Activated CD8-positive, alpha-beta T cell treated with anti-CD3 and anti-CD28 coated beads for 36 hours (primary cell): ENCODE results near the gene SASH3. TPM values are rescaled to one million over a fixed set of nuclear protein-coding genes. Genes with fewer than 3 reads are reported as not detected.

ENCODE experiments used
- ATAC-seq: fragments of 200-7000 bp; cut with Tn5 transposase; one replicate; pipeline ENCODE4 v1.10.0; 2021; ENCODE audit warnings: mild to moderate bottlenecking, moderate library complexity
- CTCF ChIA-PET: fragments of 350-600 bp; sonication (Branson Sonifier 250); formaldehyde crosslinking; loops from one replicate; lab custom pipeline; 2021; ENCODE audit warnings: antibody characterized with exemption; lab: Charles Lee
- POLR2A ChIA-PET: fragments of 350-600 bp; sonication (Branson Sonifier 250); formaldehyde crosslinking; loops from one replicate; lab custom pipeline; 2021; ENCODE audit warnings: antibody characterized with exemption; lab: Charles Lee
- DNase-seq: peaks from one replicate; pipeline ENCODE4 v3.0.0-alpha.2; 2020
- H3K27ac Mint-ChIP-seq: one replicate; pipeline ENCODE4 v1.8.0; 2021; ENCODE audit warnings: mild to moderate bottlenecking, mixed read lengths
- H3K27me3 Mint-ChIP-seq: one replicate; pipeline ENCODE4 v1.8.0; 2021; ENCODE audit warnings: mixed read lengths
- H3K36me3 Mint-ChIP-seq: one replicate; pipeline ENCODE4 v1.8.0; 2021; ENCODE audit warnings: low read depth, mixed read lengths
- H3K4me1 Mint-ChIP-seq: one replicate; pipeline ENCODE4 v1.8.0; 2021; ENCODE audit warnings: low read depth, mixed read lengths
- H3K4me3 Mint-ChIP-seq: one replicate; pipeline ENCODE4 v1.8.0; 2021; ENCODE audit warnings: mild to moderate bottlenecking, moderate library complexity, mixed read lengths
- H3K9me3 Mint-ChIP-seq: one replicate; pipeline ENCODE4 v1.8.0; 2021; ENCODE audit warnings: mixed read lengths
- CTCF ChIP-seq: fragments of 200-600 bp; IDR thresholded peaks from one replicate; pipeline ENCODE4 v1.8.0; 2022; ENCODE audit warnings: antibody characterized with exemption, mild to moderate bottlenecking
- intact Hi-C: fragments of 100-400 bp; cut with micrococcal nuclease; formaldehyde crosslinking; loops from one replicate; pipeline ENCODE4 v1.10.0; 2022
- total RNA-seq, 2 experiments: library from RNA; stranded (reverse); gene quantifications; one replicate each; pipeline ENCODE4 v1.2.3, GENCODE V29; 2021

The SASH3 gene
- total RNA-seq, 2 experiments from 2014 or later, result 117 to 123 TPM

DNA sequence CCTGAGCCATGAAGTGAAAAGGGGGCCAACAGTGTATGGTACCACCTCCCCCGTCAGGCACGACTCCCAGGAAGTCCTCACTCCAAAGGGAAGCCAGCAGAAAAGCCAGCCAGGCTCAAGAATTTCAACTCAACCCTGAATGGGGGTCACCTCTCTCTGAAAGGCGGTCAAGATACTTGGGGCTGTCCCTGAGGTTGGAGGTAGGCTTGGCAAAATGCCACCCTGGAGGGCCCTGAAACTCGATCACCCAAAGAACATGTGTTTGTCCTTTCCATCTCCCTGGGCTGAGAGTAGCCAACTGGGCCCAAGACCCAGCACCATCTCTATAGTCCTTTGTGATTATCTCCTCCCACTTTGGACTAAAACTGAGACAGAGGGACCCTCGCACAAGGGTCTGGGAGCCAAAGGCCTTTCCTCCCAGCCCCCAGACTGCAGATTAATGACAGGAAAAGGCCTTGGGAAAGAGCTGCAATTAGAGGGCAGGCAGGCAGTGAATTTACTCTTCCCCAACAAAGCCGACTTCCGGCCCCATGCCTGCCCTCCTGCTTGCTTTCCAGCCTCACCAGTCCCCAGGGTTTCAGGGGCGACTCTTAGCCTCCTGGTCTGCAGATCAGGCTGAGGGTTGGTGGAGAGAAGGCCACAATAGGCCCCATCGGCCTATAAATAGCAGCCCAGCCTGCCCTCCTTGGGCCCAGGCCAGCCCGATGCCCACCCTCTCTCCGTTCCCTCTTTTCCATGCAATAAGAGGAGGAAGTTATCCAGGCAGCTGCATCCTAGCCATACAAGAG lies 5.6 kb downstream of the SASH3 start:
- TF ChIP-seq CTCF, result no peak
- ChIA-PET POLR2A (interaction anchor here (0.6 to 2.6 kb wide), 2 partner anchors 14 to 1964 kb away, joined by 3 to 6 read pairs; no protein-coding TSS in a partner anchor), CTCF (interaction anchor here (1.8 to 2.4 kb wide), 2 partner anchors 30 to 59 kb away, joined by 4 to 7 read pairs; no protein-coding TSS in a partner anchor)
- Mint-ChIP-seq H3K36me3 (peaks cover 72% of the 10 kb centered on the region), H3K4me1 (peaks cover 47% of the 10 kb centered on the region), H3K27ac (peak overlapping the region; percentile 87), H3K4me3 (peak overlapping the region; percentile 62), H3K9me3 (no peaks in the 10 kb centered on the region), H3K27me3 (no peaks in the 10 kb centered on the region)
- DNase-seq (no peak), ATAC-seq (no peak)
- intact Hi-C loops, result loop anchor here (10.0 kb wide), 1 partner anchor 119 kb away; the partner anchor contains the start of gene UTP14A

DNA sequence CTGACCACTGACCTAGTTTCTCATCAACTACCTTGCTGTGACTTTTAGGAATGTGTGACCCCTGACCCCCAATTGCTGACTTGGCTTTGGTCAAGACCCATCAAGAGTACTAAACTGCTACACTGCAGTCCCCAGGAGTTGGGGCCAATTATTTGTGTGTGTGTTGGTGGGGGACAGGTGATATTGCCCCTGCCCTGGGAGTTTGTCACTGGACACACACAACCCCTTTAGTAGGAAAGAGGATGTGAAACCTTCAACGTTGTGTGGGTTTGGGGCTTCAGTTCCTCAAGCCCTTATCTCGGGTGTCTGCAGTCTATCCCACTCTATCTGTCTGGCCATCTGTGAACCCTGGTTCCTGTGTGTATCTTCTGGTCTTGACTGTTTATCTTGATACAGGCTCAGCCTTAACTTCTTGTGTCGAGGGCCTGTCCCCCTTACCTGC lies 6.5 kb downstream of the SASH3 start:
- Mint-ChIP-seq H3K36me3 (peaks cover 68% of the 10 kb centered on the region), H3K27ac (peak overlapping the region; percentile 87), H3K4me1 (peaks cover 47% of the 10 kb centered on the region), H3K9me3 (no peaks in the 10 kb centered on the region), H3K27me3 (no peaks in the 10 kb centered on the region), H3K4me3 (peak overlapping the region; percentile 62)
- CTCF ChIA-PET, result interaction anchor here (1.8 kb wide), 1 partner anchor 31 kb away, joined by 4 read pairs; no protein-coding TSS in a partner anchor
- TF ChIP-seq CTCF, result no peak
- ATAC-seq, result no peak
- intact Hi-C loops, result loop anchor here (10.0 kb wide), 1 partner anchor 119 kb away; the partner anchor contains the start of gene UTP14A
- DNase-seq, result no peak
- POLR2A ChIA-PET, result interaction anchor here (2.6 kb wide), 1 partner anchor 13 kb away, joined by 6 read pairs; no protein-coding TSS in a partner anchor

DNA sequence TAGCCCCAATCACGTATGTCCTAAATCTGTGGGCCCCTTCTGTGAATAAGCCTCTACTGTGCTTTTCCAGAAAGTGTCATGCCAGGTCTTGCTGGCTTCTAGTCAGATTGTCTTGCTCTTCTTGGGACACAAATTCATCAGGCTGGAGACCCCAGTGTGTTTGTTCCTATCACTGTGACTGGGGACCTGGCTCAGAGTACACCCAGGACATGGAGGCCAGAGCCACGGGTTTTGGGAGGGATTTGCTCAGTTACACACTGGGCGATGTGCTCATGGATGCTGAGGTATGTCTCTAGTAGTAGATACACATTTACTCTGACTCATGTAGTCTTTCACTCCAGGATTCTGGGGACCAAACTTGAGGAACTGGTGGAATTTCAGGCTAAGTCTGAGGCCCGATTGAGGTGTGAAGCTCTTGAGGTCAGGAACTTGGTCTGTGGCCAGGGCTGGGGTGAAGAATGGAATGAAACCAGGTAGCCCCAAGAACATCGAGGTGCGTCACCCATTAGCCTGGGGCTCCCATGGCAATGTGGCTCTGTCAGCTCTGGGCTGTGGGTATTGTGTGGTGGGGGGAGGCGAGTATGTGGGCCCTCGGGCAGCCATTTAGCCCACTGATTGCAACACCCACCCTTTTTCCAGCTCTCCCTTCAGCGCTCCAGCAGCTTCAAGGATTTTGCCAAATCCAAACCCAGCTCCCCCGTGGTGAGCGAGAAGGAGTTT lies 7.7 kb downstream of the SASH3 start:
- DNase-seq, result no peak
- Mint-ChIP-seq H3K27me3 (no peaks in the 10 kb centered on the region), H3K9me3 (no peaks in the 10 kb centered on the region), H3K27ac (peak overlapping the region; percentile 91), H3K36me3 (peaks cover 59% of the 10 kb centered on the region), H3K4me1 (peaks cover 47% of the 10 kb centered on the region), H3K4me3 (peak overlapping the region; percentile 32)
- intact Hi-C loops, result loop anchor here (10.0 kb wide), 1 partner anchor 117 kb away; the partner anchor contains the start of gene UTP14A
- CTCF ChIA-PET, result interaction anchor here (1.0 to 1.3 kb wide), 4 partner anchors 28 to 132 kb away, joined by 3 read pairs; partner anchors contain the start of gene APLN
- TF ChIP-seq CTCF, result no peak
- ATAC-seq, result no peak
- POLR2A ChIA-PET, result interaction anchor here (1.4 to 2.6 kb wide), 2 partner anchors 10 to 12 kb away, joined by 4 to 6 read pairs; no protein-coding TSS in a partner anchor

DNA sequence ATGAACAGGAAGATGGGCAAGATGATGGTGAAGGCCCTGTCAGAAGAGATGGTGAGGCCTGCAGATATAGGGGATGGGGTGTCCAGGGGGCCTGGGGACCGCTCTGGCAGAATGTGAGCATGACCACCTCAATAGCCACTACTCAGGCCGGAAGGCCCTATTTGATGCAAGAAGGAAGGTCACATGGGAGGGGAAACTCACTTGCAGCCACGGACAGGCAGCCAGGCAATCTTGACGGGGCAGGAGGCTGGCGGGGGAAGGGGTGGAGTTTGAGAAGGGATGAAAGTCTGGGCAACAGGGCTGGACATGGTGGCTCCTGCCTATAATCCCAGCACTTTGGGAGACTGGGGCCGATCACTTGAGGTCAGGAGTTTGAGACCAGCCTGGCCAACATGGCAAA lies 8.8 kb downstream of the SASH3 start:
- DNase-seq (no peak), ATAC-seq (no peak)
- Mint-ChIP-seq H3K4me3 (no peak overlapping the region), H3K4me1 (peaks cover 42% of the 10 kb centered on the region), H3K27ac (peak overlapping the region; percentile 59), H3K9me3 (no peaks in the 10 kb centered on the region), H3K27me3 (no peaks in the 10 kb centered on the region), H3K36me3 (peaks cover 56% of the 10 kb centered on the region)
- CTCF ChIA-PET, result interaction anchor here (1.5 kb wide), 1 partner anchor 63 kb away, joined by 4 read pairs; no protein-coding TSS in a partner anchor
- intact Hi-C loops, result loop anchor here (10.0 kb wide), 1 partner anchor 116 kb away; the partner anchor contains the start of gene UTP14A
- POLR2A ChIA-PET, result interaction anchor here (1.7 kb wide), 1 partner anchor 9 kb away, joined by 7 read pairs; no protein-coding TSS in a partner anchor
- TF ChIP-seq CTCF, result no peak
